Measurements from ENCODE around the gene MICAL2. TPM values are rescaled to one million over a fixed set of nuclear protein-coding genes. Genes with fewer than 3 reads are reported as not detected.

Gene MICAL2
- total RNA-seq, 2 donors from 2014 or later, result 13.1 to 285 TPM

DNA sequence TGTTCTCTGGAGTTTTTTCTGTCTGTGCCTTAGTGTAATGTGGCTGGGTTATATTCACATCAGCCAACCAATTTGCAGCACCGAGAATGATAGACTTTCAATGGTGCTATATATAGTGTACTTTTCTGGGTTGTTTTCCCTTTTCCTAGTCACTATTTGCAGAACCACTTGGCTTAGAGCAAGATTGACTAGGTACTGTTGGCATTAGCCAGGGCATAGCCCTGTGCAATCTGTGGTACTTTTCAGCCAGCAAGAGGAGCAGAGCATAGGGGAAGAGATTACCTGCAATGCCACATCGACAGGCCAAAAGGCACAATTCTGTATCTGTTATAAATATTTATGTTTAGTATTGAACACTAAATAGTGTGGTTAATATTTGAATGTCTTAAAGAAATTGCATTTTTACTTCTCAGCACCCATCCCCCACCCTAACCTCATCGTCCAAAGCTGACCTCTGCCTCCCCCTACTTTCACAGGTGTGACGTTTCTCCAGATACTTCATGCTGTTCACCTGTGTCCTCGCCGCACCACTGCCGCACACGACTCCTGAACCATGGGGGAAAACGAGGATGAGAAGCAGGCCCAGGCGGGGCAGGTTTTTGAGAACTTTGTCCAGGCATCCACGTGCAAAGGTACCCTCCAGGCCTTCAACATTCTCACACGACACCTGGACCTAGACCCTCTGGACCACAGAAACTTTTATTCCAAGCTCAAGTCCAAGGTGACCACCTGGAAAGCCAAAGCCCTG, 51.4 kb downstream of the MICAL2 start:
- Histone ChIP-seq H3K4me1 (replicated peaks) (no peaks in the 10 kb centered on the region), H3K4me3 (no peak overlapping the region), H3K27me3 (replicated peaks; ENCODE audit: insufficient read depth) (no peaks in the 10 kb centered on the region), H3K27ac (no peak overlapping the region), H3K36me3 (no peaks in the 10 kb centered on the region), H3K9me3 (no peaks in the 10 kb centered on the region)
- intact Hi-C loops (cut with DNase I), result no loop called here
- no peak for TF ChIP-seq POLR2AphosphoS5 (IDR thresholded peaks at IDR 0.05)
- TF ChIP-seq POLR2A (IDR thresholded peaks at IDR 0.05), result no peak
- TF ChIP-seq, protein P1, sequence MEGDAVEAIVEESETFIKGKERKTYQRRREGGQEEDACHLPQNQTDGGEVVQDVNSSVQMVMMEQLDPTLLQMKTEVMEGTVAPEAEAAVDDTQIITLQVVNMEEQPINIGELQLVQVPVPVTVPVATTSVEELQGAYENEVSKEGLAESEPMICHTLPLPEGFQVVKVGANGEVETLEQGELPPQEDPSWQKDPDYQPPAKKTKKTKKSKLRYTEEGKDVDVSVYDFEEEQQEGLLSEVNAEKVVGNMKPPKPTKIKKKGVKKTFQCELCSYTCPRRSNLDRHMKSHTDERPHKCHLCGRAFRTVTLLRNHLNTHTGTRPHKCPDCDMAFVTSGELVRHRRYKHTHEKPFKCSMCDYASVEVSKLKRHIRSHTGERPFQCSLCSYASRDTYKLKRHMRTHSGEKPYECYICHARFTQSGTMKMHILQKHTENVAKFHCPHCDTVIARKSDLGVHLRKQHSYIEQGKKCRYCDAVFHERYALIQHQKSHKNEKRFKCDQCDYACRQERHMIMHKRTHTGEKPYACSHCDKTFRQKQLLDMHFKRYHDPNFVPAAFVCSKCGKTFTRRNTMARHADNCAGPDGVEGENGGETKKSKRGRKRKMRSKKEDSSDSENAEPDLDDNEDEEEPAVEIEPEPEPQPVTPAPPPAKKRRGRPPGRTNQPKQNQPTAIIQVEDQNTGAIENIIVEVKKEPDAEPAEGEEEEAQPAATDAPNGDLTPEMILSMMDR (IDR thresholded peaks at IDR 0.05), result no peak
- whole genome bisulfite sequencing, result 96% methylated on average over 12 of the region's 12 CpGs
- DNase-seq (ENCODE audit: low spot score), result no peak

- no peaks in the 10 kb centered on the region for H3K9me3 ChIP-seq
- no peaks in the 10 kb centered on the region for H3K36me3 ChIP-seq
- no peak for DNase-seq (ENCODE audit: low spot score)
- peak overlapping the region in 1 of 2 donors; percentile 58 for H3K27ac ChIP-seq
- H3K27me3 ChIP-seq (replicated peaks; ENCODE audit: insufficient read depth), result no peaks in the 10 kb centered on the region
- TF ChIP-seq POLR2AphosphoS5 (IDR thresholded peaks at IDR 0.05), result no peak
- no peak for TF ChIP-seq POLR2A (IDR thresholded peaks at IDR 0.05)
- TF ChIP-seq, protein P1 (IDR thresholded peaks at IDR 0.05), result no peak
- no peaks in the 10 kb centered on the region for H3K4me1 ChIP-seq (replicated peaks)
- intact Hi-C loops (cut with DNase I), result no loop called here
- H3K4me3 ChIP-seq, result no peak overlapping the region
- WGBS, result 100% methylated on average over 1 of the region's 1 CpG
Observed at GRCh38 chr11:12162652-12163051, 52.3 kb downstream of the MICAL2 start.

GRCh38 chr11:12163181-12163941, 53.0 kb downstream of the MICAL2 start:
- Histone ChIP-seq H3K4me1 (replicated peaks) (no peaks in the 10 kb centered on the region), H3K9me3 (no peaks in the 10 kb centered on the region), H3K27ac (peak overlapping the region; percentile 52 to 58), H3K36me3 (no peaks in the 10 kb centered on the region), H3K27me3 (replicated peaks; ENCODE audit: insufficient read depth) (no peaks in the 10 kb centered on the region), H3K4me3 (no peak overlapping the region)
- intact Hi-C loops (cut with DNase I), result no loop called here
- TF ChIP-seq POLR2AphosphoS5 (IDR thresholded peaks at IDR 0.05), result no peak
- no peak for TF ChIP-seq POLR2A (IDR thresholded peaks at IDR 0.05)
- TF ChIP-seq, protein P1 (IDR thresholded peaks at IDR 0.05), result no peak
- DNase-seq (ENCODE audit: low spot score), result no peak
- 53% methylated on average over 13 of the region's 13 CpGs for WGBS

DNA sequence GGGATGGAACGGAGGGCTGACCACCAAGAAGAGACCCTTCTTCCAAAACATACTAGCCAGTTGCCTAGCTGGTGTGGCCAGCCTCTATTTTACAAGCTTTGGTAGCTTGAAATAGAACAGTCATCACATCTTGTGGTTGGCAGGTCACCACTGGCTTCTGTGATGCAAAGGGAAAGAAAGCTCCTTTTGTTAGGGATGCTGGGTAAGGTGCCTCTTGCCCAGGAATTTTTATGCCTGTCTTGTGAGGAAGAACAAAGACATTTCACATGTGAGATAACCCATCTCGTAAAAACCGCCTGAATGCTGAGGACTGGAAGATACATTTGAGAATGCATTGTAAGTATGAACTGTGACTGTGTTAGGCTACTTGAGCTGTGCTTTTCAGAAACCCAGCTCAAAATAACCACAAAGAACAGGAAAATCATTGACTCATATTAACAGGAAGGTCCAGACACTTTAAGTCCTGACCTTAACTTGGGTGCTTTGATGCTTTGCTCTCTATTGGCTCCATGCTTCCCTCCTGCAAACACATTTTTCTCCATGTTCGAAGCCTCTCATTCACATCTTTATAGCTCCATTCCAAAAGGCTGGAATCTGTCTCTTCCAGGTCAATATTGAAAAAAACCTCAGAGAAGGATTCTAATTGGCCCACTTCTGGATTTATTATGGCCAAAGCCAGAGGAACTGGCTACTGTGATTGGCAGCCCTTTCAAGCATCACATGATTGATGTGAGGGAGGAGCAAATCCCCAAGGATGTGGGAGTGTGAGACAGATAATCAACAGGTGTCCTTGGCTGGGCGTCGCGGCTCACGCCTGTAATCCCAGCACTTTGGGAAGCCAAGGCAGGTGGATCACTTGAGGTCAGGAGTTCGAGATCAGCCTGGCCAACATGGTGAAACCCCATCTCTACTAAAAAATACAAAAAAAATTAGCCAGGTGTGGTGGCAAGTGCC, 53.9 kb downstream of the MICAL2 start:
- TF ChIP-seq POLR2A (IDR thresholded peaks at IDR 0.05) (peak; percentile 3), POLR2AphosphoS5 (IDR thresholded peaks at IDR 0.05) (peak; percentile 84)
- TF ChIP-seq, protein P1 (IDR thresholded peaks at IDR 0.05), result no peak
- 53% methylated on average over 9 of the region's 9 CpGs for WGBS
- Histone ChIP-seq H3K4me1 (replicated peaks) (no peaks in the 10 kb centered on the region), H3K9me3 (no peaks in the 10 kb centered on the region), H3K4me3 (no peak overlapping the region), H3K36me3 (no peaks in the 10 kb centered on the region), H3K27me3 (replicated peaks; ENCODE audit: insufficient read depth) (no peaks in the 10 kb centered on the region), H3K27ac (peak overlapping the region; percentile 52 to 58)
- peak; percentile 83 for DNase-seq (ENCODE audit: low spot score)
- intact Hi-C loops (cut with DNase I), result no loop called here
